ENCODE results near the gene TMEM255B. TPM values are rescaled to one million over a fixed set of nuclear protein-coding genes. Genes with fewer than 3 reads are reported as not detected.

The TMEM255B gene
- total RNA-seq, 1 experiment from 2014 or later = 4.7 TPM

GRCh38 chr13:113763254-113763653 lies 4.2 kb downstream of the TMEM255B start:
- peaks cover 30% of the 10 kb centered on the region for H3K27me3 Mint-ChIP-seq (ENCODE audit: low read depth)
- DNase-seq (ENCODE audit: low spot score) (no peak), ATAC-seq (no peak)
- peaks cover 28% of the 10 kb centered on the region for H3K4me1 Mint-ChIP-seq
- TF ChIP-seq ATF6 (CRISPR knock-in tag; IDR thresholded peaks at IDR 0.05) = no peak
- no peak for TF ChIP-seq GTF2I (CRISPR knock-in tag; conservative IDR thresholded peaks at IDR 0.05)
- TF ChIP-seq ATF1 (CRISPR knock-in tag; IDR thresholded peaks at IDR 0.05) = no peak
- TF ChIP-seq ZBTB43 (CRISPR knock-in tag; IDR thresholded peaks at IDR 0.05) = no peak
- TF ChIP-seq JUN (CRISPR knock-in tag; IDR thresholded peaks at IDR 0.05) = no peak
- TF ChIP-seq USF1 (CRISPR knock-in tag; IDR thresholded peaks at IDR 0.05) = no peak
- TF ChIP-seq NFATC4 (CRISPR knock-in tag; IDR thresholded peaks at IDR 0.05) = no peak
- no peak for TF ChIP-seq ZMAT4 (CRISPR knock-in tag; IDR thresholded peaks at IDR 0.05)
- H3K27ac Mint-ChIP-seq = no peak overlapping the region
- POLR2A ChIA-PET = no interaction called here
- H3K4me3 Mint-ChIP-seq = no peak overlapping the region
- H3K36me3 Mint-ChIP-seq = no peaks in the 10 kb centered on the region
- no peaks in the 10 kb centered on the region for H3K9me3 Mint-ChIP-seq
- CTCF ChIA-PET = no interaction called here

GRCh38 chr13:113763961-113764792 lies 5.2 kb downstream of the TMEM255B start:
- CTCF ChIA-PET = no interaction called here
- POLR2A ChIA-PET = no interaction called here
- DNase-seq (ENCODE audit: low spot score) (no peak), ATAC-seq (no peak)
- H3K4me1 Mint-ChIP-seq = peaks cover 24% of the 10 kb centered on the region
- H3K27me3 Mint-ChIP-seq (ENCODE audit: low read depth) = peaks cover 25% of the 10 kb centered on the region
- no peaks in the 10 kb centered on the region for H3K9me3 Mint-ChIP-seq
- H3K4me3 Mint-ChIP-seq = no peak overlapping the region
- TF ChIP-seq E2F1 (CRISPR knock-in tag; IDR thresholded peaks at IDR 0.05) (no peak), GTF2I (CRISPR knock-in tag; conservative IDR thresholded peaks at IDR 0.05) (no peak), PREB (CRISPR knock-in tag; IDR thresholded peaks at IDR 0.05; ENCODE audit: borderline replicate concordance) (no peak), NR3C1 (CRISPR knock-in tag; conservative IDR thresholded peaks at IDR 0.05; ENCODE audit: low read depth) (no peak), CTCF (IDR thresholded peaks at IDR 0.05) (no peak), RORB (CRISPR knock-in tag; IDR thresholded peaks at IDR 0.05) (no peak), CREB1 (CRISPR knock-in tag; IDR thresholded peaks at IDR 0.05) (no peak), GABPB1 (CRISPR knock-in tag; IDR thresholded peaks at IDR 0.05) (no peak)
- H3K27ac Mint-ChIP-seq = no peak overlapping the region
- no peaks in the 10 kb centered on the region for H3K36me3 Mint-ChIP-seq
